GM19395 (cell line): ENCODE measurements around the gene OSBPL3.
"Not testable (repeated sequence)": the region's sequence is repeated elsewhere in the genome, so short reads cannot be mapped to it uniquely, and the experiment has no call there.

ENCODE experiments used
- ATAC-seq: cut with Tn5 transposase; IDR thresholded peaks from one replicate; pipeline ENCODE4 v1.9.1; 2021; ENCODE audit warnings: mild to moderate bottlenecking, moderate library complexity; ENCODE audit not compliant: unreplicated experiment

The OSBPL3 gene, protein sequence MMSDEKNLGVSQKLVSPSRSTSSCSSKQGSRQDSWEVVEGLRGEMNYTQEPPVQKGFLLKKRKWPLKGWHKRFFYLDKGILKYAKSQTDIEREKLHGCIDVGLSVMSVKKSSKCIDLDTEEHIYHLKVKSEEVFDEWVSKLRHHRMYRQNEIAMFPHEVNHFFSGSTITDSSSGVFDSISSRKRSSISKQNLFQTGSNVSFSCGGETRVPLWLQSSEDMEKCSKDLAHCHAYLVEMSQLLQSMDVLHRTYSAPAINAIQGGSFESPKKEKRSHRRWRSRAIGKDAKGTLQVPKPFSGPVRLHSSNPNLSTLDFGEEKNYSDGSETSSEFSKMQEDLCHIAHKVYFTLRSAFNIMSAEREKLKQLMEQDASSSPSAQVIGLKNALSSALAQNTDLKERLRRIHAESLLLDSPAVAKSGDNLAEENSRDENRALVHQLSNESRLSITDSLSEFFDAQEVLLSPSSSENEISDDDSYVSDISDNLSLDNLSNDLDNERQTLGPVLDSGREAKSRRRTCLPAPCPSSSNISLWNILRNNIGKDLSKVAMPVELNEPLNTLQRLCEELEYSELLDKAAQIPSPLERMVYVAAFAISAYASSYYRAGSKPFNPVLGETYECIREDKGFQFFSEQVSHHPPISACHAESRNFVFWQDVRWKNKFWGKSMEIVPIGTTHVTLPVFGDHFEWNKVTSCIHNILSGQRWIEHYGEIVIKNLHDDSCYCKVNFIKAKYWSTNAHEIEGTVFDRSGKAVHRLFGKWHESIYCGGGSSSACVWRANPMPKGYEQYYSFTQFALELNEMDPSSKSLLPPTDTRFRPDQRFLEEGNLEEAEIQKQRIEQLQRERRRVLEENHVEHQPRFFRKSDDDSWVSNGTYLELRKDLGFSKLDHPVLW

DNA sequence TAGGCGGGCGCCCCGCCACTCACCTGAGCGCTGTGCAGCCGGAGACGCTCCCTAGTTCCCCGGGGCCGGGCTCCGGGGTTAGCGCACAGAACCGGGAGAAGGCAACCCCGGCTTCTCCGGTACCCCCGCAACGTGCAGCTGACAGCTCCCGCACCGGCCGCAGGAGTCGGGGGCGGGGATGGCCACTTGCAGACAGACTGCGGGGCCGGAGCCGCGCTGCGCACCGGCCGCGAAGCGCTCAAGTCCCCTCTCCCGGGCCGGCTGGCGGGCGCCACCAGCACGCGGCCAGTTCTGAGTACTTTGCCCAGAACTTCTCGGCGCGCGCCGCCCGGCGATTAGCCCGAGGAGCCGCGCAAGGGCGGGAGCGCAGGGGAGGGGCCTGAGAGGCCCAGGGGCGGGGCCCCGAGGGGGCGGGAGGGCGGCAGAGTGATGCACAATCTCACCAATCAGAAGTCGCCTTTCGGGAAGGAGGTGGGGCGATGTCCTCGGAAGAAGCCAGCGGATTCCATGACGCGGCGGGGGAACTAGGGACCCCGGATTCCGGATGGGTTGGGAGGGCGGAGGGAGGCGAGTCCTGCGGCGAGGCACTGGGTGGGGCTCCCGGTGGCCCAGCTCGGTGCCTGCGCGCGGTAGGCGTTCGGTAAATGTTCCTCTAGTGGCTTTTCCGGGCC lies at the start of gene OSBPL3:
OSBPL3 (minus strand) TSS at position 316 of the 671 bp plus-strand sequence. CDS start 87,706 bp downstream, outside the sequence.
- ATAC-seq = peak; percentile 76

- ATAC-seq = no peak
These were observed 49.1 kb upstream of the OSBPL3 start for GRCh38 chr7:25029075-25029474.

- no peak for ATAC-seq
These were observed 48.5 kb upstream of the OSBPL3 start for GRCh38 chr7:25028370-25029021.

GRCh38 chr7:25026156-25026555 lies 46.2 kb upstream of the OSBPL3 start:
- no peak for ATAC-seq

GRCh38 chr7:25025218-25025671 lies 45.3 kb upstream of the OSBPL3 start:
- no peak for ATAC-seq

- no peak for ATAC-seq
These were observed 44.1 kb upstream of the OSBPL3 start for GRCh38 chr7:25024066-25024465.

GRCh38 chr7:25017671-25018070 lies 37.7 kb upstream of the OSBPL3 start:
- ATAC-seq = not testable (repeated sequence)

- ATAC-seq = no peak
These were observed 34.8 kb upstream of the OSBPL3 start for GRCh38 chr7:25014756-25015155.

- ATAC-seq = not testable (repeated sequence)
These were observed 32.7 kb upstream of the OSBPL3 start for GRCh38 chr7:25012710-25013109.

DNA sequence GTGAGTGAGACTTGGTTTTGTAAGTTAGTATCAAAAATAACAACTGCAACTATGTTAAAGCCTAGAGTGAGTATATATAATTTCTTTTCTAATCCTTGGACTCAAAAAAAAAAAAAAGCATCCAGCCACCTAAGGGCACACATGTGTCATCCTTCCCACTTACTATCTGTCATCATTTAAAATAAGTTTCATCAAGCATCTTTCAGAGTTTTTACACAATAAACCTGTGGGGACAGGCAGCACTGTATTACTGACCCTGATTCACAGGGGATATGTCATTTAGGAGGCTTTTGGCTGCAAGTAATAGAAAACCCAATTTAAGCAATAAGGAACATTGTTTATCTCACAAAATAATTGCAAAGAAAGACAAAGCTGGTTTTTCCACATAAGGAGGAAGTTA lies 32.3 kb upstream of the OSBPL3 start:
- ATAC-seq = no peak

DNA sequence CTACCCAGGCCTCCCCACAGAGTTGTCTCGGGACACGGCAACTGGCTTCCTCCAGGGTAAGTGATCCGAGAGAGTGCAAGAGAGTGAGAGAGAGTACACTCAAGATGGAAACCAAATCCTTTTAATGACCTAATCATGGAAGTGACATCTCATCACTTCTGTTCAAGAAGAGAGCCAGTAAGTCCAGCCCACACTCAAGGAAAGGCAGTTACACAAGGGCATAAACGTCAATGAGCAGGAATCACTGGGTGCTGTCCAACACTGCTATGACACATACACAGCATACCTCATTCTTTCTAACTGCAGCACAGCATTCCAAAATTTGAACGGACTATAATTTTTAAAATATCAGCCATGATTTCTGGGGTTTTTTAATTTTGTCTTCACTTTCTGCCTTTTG lies 29.3 kb upstream of the OSBPL3 start:
- no peak for ATAC-seq

DNA sequence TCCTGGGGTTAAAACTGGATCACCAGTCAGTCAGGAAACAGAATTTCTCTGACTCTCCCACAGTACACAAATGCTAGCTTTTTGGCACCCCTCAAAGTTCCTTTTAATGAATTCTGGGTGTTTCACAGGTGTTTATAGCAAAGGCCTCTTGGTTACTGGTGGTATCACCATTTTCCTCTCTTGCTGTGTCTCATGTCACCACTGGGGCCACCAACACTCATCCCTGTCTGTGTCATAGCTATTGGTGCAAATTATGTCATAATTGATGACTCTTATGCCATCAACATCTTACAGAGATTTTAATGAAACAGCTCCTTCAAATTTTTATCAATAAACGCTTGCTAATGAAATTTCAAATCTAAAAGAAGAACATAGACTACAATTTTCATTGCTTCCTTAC lies 27.7 kb upstream of the OSBPL3 start:
- ATAC-seq = no peak

GRCh38 chr7:25006276-25006675 lies 26.3 kb upstream of the OSBPL3 start:
- ATAC-seq = no peak

- no peak for ATAC-seq
These were observed 25.7 kb upstream of the OSBPL3 start for GRCh38 chr7:25005658-25006057.

DNA sequence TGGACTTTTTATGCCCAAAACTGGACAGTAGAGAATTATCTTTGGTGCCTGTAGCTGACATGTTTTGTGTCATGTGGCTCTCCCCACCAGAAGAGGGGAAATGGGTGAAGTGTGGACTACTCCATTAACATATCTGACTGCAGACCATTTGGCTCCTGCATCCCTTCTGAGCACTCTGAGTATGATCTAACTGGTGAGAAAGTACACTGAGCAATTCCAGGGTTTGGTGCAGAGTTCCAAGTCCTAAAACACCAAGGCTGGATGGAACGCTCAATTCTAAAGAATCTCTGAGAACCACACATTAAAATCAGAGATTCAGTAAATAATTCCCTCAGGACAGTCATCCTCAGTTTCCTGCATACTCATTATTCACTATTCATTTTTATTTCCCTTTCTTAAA lies 22.8 kb upstream of the OSBPL3 start:
- ATAC-seq = no peak

GRCh38 chr7:24995466-24995865 lies 15.5 kb upstream of the OSBPL3 start:
- no peak for ATAC-seq

GRCh38 chr7:24992314-24992713 lies 12.3 kb upstream of the OSBPL3 start:
- no peak for ATAC-seq

GRCh38 chr7:24991353-24991752 lies 11.4 kb upstream of the OSBPL3 start:
- ATAC-seq = no peak

DNA sequence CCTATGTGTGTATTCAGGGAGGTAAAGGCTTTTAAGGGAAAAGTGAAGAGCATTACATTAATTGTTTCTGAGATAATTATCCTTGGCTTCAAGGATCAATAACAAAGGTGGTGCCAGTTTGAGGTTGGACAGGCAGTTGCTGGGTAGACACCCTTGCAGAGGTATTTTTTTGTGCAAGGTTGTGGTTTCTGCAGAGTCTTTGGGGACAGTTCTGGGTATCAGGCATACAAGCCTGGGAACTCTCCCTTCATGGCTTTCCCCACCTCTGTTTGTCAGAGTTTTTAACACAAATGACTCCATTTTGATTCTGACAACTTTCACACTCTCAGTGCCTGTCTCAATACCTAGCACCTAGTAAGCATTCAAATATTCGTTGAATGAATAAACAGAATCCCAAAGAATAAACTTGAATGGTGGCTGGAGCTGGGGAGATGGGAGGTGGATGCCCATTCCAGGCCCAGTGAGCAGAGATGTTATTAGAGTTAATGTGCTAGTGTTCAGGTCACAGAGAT lies 7.4 kb upstream of the OSBPL3 start:
- no peak for ATAC-seq

- ATAC-seq = no peak
These were observed 2.9 kb upstream of the OSBPL3 start for GRCh38 chr7:24982917-24983316.
